Activated naive CD4-positive, alpha-beta T cell treated with anti-CD3 and anti-CD28 coated beads for 36 hours (primary cell): ENCODE measurements around the gene FGF7. TPM values are rescaled to one million over a fixed set of nuclear protein-coding genes. Genes with fewer than 3 reads are reported as not detected.
"Not testable (repeated sequence)": the region's sequence is repeated elsewhere in the genome, so short reads cannot be mapped to it uniquely, and the experiment has no call there.

Experiments
- CTCF ChIA-PET: fragments of 350-600 bp; sonication (Branson Sonifier 250); formaldehyde crosslinking; loops from one replicate; lab custom pipeline; 2021; ENCODE audit warnings: antibody characterized with exemption; lab: Charles Lee
- DNase-seq: peaks from one replicate; pipeline ENCODE4 v3.0.0-alpha.2; 2020
- H3K27ac Mint-ChIP-seq: one replicate; pipeline ENCODE4 v1.8.0; 2021; ENCODE audit warnings: mild to moderate bottlenecking, mixed read lengths
- H3K27me3 Mint-ChIP-seq: one replicate; pipeline ENCODE4 v1.8.0; 2021; ENCODE audit warnings: low read depth, mixed read lengths
- H3K36me3 Mint-ChIP-seq: one replicate; pipeline ENCODE4 v1.8.0; 2021; ENCODE audit warnings: low read depth, mixed read lengths
- H3K4me1 Mint-ChIP-seq: one replicate; pipeline ENCODE4 v1.8.0; 2021; ENCODE audit warnings: low read depth, mixed read lengths
- H3K4me3 Mint-ChIP-seq: one replicate; pipeline ENCODE4 v1.8.0; 2021; ENCODE audit warnings: mild to moderate bottlenecking, moderate library complexity, mixed read lengths
- H3K9me3 Mint-ChIP-seq: one replicate; pipeline ENCODE4 v1.8.0; 2021; ENCODE audit warnings: mixed read lengths
- intact Hi-C: fragments of 100-400 bp; cut with micrococcal nuclease; formaldehyde crosslinking; loops from one replicate; pipeline ENCODE4 v1.15.1; 2023
- total RNA-seq, 2 experiments: library from RNA; stranded (reverse); gene quantifications; one replicate each; pipeline ENCODE4 v1.2.3, GENCODE V29; 2021

The FGF7 gene
- total RNA-seq, 2 experiments from 2014 or later = not detected

DNA sequence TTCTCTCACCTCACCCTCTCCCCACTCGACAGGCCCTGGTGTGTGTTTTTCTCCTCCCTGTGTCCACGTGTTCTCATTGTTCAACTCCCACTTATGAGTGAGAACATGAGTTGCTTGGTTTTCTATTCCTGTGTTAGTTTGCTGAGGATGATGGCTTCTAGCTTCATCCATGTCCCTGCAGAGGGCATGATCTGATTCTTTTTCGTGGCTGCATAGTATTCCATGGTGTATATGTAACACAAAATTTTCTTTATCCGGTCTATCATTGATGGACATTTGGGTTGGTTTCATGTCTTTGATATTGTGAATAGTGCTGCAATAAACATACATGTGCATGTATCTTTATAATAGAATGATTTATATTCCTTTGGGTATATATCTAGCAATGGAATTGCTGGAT is 89.7 kb downstream of the FGF7 start:
- H3K27me3 Mint-ChIP-seq, CTCF ChIA-PET, H3K27ac Mint-ChIP-seq, intact Hi-C loops, H3K36me3 Mint-ChIP-seq, H3K9me3 Mint-ChIP-seq, H3K4me1 Mint-ChIP-seq, H3K4me3 Mint-ChIP-seq, DNase-seq: not testable (repeated sequence)

DNA sequence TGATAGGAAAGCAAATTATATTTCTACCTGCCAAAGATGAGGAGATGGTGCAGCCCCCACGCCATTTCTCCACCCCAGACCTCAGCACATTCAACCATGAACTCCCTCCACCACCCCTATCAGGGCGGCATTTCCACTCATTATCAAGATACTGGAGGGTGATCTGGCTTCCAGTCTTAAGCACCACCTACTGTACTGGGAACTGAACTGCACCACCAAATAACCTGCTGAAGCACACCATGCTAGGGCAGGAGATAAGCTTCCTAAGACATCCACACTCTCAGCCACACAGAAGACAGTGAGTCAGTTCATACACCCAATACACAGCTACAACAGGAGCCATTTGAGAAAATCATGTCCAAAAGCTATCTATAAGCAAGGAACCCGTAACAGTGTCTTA is 98.8 kb downstream of the FGF7 start:
- H3K27ac Mint-ChIP-seq = no peak overlapping the region
- CTCF ChIA-PET = interaction anchor here (1.6 kb wide), 1 partner anchor 50 kb away, joined by 3 read pairs; no protein-coding TSS in a partner anchor
- no peaks in the 10 kb centered on the region for H3K4me1 Mint-ChIP-seq
- peaks cover 14% of the 10 kb centered on the region for H3K36me3 Mint-ChIP-seq
- peaks cover 18% of the 10 kb centered on the region for H3K27me3 Mint-ChIP-seq
- no peak for DNase-seq
- intact Hi-C loops = no loop called here
- no peak overlapping the region for H3K4me3 Mint-ChIP-seq
- peaks cover 30% of the 10 kb centered on the region for H3K9me3 Mint-ChIP-seq

DNA sequence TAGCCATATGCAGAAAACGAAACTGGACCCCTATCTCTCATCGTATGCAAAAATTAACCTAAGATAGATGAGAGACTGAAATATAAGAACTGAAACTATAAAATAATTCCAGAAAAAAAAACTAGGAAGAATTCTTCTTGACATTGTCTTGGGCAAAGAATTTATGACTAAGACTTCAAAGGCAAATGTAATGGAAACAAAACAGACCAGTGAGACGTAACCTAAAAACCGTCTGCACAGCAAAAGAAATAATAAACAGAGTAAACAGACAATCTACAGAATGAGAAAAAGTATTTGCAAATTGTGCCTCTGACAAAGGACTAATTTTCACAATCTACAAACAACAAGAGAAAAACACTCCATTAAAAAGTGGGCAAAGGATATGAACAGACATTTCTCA is 105.2 kb downstream of the FGF7 start:
- H3K27me3 Mint-ChIP-seq = peaks cover 15% of the 10 kb centered on the region
- peaks cover 6% of the 10 kb centered on the region for H3K36me3 Mint-ChIP-seq
- DNase-seq = no peak
- H3K9me3 Mint-ChIP-seq = peaks cover 11% of the 10 kb centered on the region
- CTCF ChIA-PET = no interaction called here
- no peak overlapping the region for H3K27ac Mint-ChIP-seq
- intact Hi-C loops = no loop called here
- no peaks in the 10 kb centered on the region for H3K4me1 Mint-ChIP-seq
- no peak overlapping the region for H3K4me3 Mint-ChIP-seq

DNA sequence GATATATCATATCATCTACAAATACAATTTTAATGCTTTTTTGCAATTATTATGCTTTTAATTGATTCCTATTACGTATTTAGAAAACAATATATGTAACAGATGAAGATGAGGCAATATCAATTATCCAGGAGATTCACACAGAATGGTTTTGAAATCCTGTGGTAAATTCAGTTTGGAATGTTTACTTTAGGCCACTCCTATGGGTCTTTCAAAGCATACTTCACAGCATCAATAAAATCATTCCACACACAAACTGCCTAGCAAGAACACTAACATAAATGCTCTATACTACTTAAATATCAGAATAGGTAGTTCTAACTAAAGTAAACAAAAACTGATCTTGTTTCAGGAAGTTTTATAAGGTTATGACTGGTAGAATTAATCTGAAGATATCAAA is 107.0 kb downstream of the FGF7 start:
- no peaks in the 10 kb centered on the region for H3K4me1 Mint-ChIP-seq

More for the DNA sequence above, 107.0 kb downstream of the FGF7 start:
- peaks cover 8% of the 10 kb centered on the region for H3K27me3 Mint-ChIP-seq
- H3K27ac Mint-ChIP-seq = no peak overlapping the region
- no peak for DNase-seq
- peaks cover 2% of the 10 kb centered on the region for H3K36me3 Mint-ChIP-seq
- CTCF ChIA-PET = no interaction called here
- H3K4me3 Mint-ChIP-seq = no peak overlapping the region
- H3K9me3 Mint-ChIP-seq = peaks cover 9% of the 10 kb centered on the region
- intact Hi-C loops = no loop called here

Other genes with a start within 250 kb of the FGF7 start
- 1 to 10 TPM; 2.0 to 2.8 TPM for gene FAM227B, start 197.6 kb downstream of the FGF7 start, total RNA-seq
- gene DTWD1, start 197.8 kb downstream of the FGF7 start, total RNA-seq = 10 to 100 TPM; 18.5 to 19.4 TPM